ENCODE results near the gene GAK. TPM values are rescaled to one million over a fixed set of nuclear protein-coding genes. Genes with fewer than 3 reads are reported as not detected.

The GAK gene
- total RNA-seq, 1 donor from 2014 or later: 123 TPM

DNA sequence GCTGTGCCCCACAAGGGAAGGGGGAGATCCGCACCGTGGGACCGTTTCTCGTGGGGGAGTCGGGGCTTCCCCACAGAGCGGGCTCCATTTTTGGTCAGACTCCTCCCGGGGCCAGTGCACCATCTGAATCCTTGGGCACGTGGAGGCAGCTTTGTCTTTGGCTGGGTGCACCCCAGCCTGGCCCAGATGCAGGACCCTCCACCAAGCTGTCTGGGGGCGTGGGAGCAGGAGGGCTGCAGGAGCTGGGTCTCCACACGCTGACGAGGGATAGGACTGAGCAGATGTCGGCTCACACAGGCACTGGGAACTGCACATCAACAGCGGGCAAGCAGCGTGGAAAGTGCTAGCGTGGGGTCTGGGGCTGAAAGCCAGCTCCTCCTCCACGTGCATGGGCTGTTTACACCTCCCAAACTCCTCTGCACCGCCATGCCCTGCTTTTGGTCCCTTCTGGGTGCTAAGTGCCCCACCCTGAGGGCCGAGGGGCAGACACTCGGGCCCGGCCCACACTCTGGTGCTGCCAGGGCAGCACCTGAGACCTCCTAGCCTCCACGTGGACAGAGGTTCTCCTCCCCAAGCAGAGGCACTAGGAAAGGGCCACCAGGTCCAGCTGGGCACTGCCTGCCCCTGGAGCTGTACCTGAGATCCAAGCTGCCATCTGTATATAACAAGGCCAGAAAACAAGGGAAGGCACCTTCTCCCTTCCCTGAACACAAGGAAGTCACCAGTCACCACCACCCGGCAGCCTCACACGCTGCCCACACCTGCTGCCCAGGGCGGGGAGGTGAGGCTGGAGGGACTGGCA lies 27.4 kb upstream of the GAK start:
- H3K36me3 Mint-ChIP-seq (ENCODE audit: unreplicated experiment): peaks cover 4% of the 10 kb centered on the region
- H3K4me1 Mint-ChIP-seq (ENCODE audit: low read depth, unreplicated experiment): peaks cover 2% of the 10 kb centered on the region
- peaks cover 5% of the 10 kb centered on the region for H3K27me3 Mint-ChIP-seq (ENCODE audit: unreplicated experiment)
- no peak overlapping the region for H3K27ac Mint-ChIP-seq (ENCODE audit: unreplicated experiment)
- H3K4me3 Mint-ChIP-seq (ENCODE audit: unreplicated experiment): no peak overlapping the region
- TF ChIP-seq, protein P1, sequence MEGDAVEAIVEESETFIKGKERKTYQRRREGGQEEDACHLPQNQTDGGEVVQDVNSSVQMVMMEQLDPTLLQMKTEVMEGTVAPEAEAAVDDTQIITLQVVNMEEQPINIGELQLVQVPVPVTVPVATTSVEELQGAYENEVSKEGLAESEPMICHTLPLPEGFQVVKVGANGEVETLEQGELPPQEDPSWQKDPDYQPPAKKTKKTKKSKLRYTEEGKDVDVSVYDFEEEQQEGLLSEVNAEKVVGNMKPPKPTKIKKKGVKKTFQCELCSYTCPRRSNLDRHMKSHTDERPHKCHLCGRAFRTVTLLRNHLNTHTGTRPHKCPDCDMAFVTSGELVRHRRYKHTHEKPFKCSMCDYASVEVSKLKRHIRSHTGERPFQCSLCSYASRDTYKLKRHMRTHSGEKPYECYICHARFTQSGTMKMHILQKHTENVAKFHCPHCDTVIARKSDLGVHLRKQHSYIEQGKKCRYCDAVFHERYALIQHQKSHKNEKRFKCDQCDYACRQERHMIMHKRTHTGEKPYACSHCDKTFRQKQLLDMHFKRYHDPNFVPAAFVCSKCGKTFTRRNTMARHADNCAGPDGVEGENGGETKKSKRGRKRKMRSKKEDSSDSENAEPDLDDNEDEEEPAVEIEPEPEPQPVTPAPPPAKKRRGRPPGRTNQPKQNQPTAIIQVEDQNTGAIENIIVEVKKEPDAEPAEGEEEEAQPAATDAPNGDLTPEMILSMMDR (IDR thresholded peaks at IDR 0.05; ENCODE audit: partially characterized antibody, unreplicated experiment): no peak
- DNase-seq: no peak
- H3K9me3 Mint-ChIP-seq (ENCODE audit: unreplicated experiment): peaks cover 7% of the 10 kb centered on the region

DNA sequence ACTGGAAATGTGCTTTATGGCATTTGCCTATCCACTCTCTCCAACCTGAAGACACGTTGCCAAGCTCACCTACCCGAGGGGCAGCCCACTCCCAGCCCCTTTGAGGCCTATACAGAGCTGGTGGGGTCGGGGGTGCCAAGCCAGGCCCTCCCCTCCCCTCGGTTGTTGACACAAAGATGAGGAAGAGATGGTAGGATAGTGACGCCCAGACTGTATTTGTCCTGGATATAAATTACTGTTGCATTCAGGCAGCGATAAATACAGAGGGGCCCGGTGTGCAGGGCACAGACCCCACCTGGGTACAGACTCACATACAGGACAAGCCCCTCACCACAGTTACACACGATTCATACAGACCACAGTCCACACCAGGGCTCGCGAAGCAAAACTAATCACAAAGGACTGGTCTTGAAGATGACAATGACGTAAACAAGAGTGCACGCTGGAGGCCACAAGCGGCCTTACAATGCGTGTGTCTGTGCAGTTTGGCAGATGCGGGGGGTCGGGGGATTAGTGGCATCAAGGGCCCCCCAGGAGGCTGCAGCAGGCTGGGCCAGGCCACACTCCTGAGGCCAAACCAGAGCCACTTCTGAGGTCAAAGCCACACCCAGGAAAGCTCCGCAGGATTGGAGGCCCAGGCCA lies 26.7 kb upstream of the GAK start:
- no peak overlapping the region for H3K4me3 Mint-ChIP-seq (ENCODE audit: unreplicated experiment)

DNA sequence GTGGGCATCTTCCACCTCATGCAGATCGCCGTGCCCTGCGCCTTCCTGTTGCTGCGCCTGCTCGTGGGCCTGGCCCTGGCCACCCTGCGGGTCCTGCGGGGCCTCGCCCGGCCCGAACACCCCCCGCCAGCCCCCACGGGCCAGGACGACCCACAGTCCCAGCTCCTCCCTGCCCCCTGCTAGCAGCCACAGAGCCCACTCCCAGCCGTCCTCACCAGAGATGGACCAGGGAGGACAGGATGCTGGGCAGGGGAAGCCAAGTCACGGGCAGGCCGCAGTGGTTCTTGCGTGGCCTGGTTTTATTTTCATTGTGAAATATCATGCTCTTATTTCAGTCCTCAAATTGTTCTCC lies 26.2 kb upstream of the GAK start:
- no peak overlapping the region for H3K4me3 Mint-ChIP-seq (ENCODE audit: unreplicated experiment)
- no peak overlapping the region for H3K27ac Mint-ChIP-seq (ENCODE audit: unreplicated experiment)
- peaks cover 5% of the 10 kb centered on the region for H3K27me3 Mint-ChIP-seq (ENCODE audit: unreplicated experiment)
- TF ChIP-seq, protein P1 (IDR thresholded peaks at IDR 0.05; ENCODE audit: partially characterized antibody, unreplicated experiment): no peak
- DNase-seq: no peak
- peaks cover 2% of the 10 kb centered on the region for H3K4me1 Mint-ChIP-seq (ENCODE audit: low read depth, unreplicated experiment)
- peaks cover 5% of the 10 kb centered on the region for H3K36me3 Mint-ChIP-seq (ENCODE audit: unreplicated experiment)
- peaks cover 7% of the 10 kb centered on the region for H3K9me3 Mint-ChIP-seq (ENCODE audit: unreplicated experiment)

More for the DNA sequence above, 26.7 kb upstream of the GAK start:
- Mint-ChIP-seq H3K4me1 (ENCODE audit: low read depth, unreplicated experiment) (peaks cover 2% of the 10 kb centered on the region), H3K27ac (ENCODE audit: unreplicated experiment) (peak overlapping the region; percentile 28), H3K9me3 (ENCODE audit: unreplicated experiment) (peaks cover 7% of the 10 kb centered on the region), H3K36me3 (ENCODE audit: unreplicated experiment) (peaks cover 5% of the 10 kb centered on the region), H3K27me3 (ENCODE audit: unreplicated experiment) (peaks cover 5% of the 10 kb centered on the region)
- DNase-seq: no peak
- TF ChIP-seq, protein P1 (IDR thresholded peaks at IDR 0.05; ENCODE audit: partially characterized antibody, unreplicated experiment): no peak

DNA sequence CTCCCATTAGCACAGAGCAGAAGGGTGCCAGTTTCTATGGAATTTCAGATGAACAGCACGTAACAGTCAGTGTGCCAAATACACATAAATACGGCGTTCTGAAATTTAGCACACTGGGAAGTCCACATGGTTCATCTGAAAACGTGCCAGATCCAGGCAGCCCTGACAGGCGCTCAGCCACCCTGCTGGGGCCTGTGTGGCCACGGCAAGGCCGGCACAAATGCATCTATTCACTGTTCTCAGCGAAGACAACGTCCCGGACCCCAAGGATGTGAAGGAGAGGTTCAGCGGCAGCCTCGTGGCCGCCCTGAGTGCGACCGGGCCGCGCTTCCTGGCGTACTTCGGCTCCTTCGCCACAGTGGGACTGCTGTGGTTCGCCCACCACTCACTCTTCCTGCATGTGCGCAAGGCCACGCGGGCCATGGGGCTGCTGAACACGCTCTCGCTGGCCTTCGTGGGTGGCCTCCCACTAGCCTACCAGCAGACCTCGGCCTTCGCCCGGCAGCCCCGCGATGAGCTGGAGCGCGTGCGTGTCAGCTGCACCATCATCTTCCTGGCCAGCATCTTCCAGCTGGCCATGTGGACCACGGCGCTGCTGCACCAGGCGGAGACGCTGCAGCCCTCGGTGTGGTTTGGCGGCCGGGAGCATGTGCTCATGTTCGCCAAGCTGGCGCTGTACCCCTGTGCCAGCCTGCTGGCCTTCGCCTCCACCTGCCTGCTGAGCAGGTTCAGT lies 25.6 kb upstream of the GAK start:
- H3K27me3 Mint-ChIP-seq (ENCODE audit: unreplicated experiment): peaks cover 5% of the 10 kb centered on the region
- peaks cover 5% of the 10 kb centered on the region for H3K36me3 Mint-ChIP-seq (ENCODE audit: unreplicated experiment)
- peaks cover 7% of the 10 kb centered on the region for H3K9me3 Mint-ChIP-seq (ENCODE audit: unreplicated experiment)
- peaks cover 2% of the 10 kb centered on the region for H3K4me1 Mint-ChIP-seq (ENCODE audit: low read depth, unreplicated experiment)
- H3K27ac Mint-ChIP-seq (ENCODE audit: unreplicated experiment): no peak overlapping the region
- no peak for DNase-seq
- TF ChIP-seq, protein P1 (IDR thresholded peaks at IDR 0.05; ENCODE audit: partially characterized antibody, unreplicated experiment): no peak
- H3K4me3 Mint-ChIP-seq (ENCODE audit: unreplicated experiment): no peak overlapping the region

All from glutamatergic neuron (in vitro differentiated cells).